Right ventricle myocardium inferior (tissue), 1 donor: ENCODE data around the gene C15orf62. TPM values are rescaled to one million over a fixed set of nuclear protein-coding genes. Genes with fewer than 3 reads are reported as not detected.

ENCODE experiments used
- ATAC-seq: fragments of 200-7000 bp; cut with Tn5 transposase; one replicate; pipeline ENCODE4 v1.9.1; 2020; ENCODE audit warnings: mild to moderate bottlenecking, moderate library complexity
- DNase-seq: peaks from one replicate; pipeline ENCODE4 v3.0.0; 2021; ENCODE audit errors: missing footprints
- intact Hi-C: fragments of 100-400 bp; cut with DNase I; formaldehyde crosslinking; loops from one replicate; pipeline ENCODE4 v1.11.0; 2022
- total RNA-seq: library from RNA; stranded (reverse); fragmentation: NEBNext Ultra II Directional; extraction: Animal tissue kit (Norgen Biotek cat#: 25700); gene quantifications from one replicate; pipeline ENCODE4 v1.2.1, GENCODE V29; 2021
- donor health status: DM: no; HTN: yes; CAD: no; lungs with severe emphysema.

Gene C15orf62
- total RNA-seq, 1 donor from 2014 or later, result 0.24 TPM

- intact Hi-C loops, result no loop called here
- DNase-seq, result no peak
- ATAC-seq, result no peak
Observed at GRCh38 chr15:40803688-40804087, 33.9 kb downstream of the C15orf62 start.

DNA sequence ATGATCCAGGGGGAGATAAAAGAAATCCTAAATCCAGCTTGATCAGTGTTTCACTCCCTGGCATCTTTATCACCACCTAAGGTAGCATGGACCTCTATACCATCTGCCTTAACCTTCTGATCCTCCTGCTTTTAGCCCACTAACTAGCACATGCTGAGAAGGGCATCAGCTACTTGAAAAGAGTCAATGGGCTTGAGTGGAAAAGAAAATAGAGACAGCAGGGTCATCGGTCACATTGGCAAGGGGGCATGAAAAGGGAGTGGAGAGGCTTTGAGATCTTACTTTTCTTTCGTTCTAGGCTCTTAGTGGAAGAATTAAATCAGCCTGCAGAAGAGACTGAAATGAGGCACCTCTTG, 36.9 kb downstream of the C15orf62 start:
- no peak for ATAC-seq
- intact Hi-C loops, result loop anchor here (1.0 kb wide), 1 partner anchor 51 kb away; the partner anchor contains the start of gene RMDN3
- no peak for DNase-seq

GRCh38 chr15:40807028-40807887, 37.5 kb downstream of the C15orf62 start, which contains the start of the genes DNAJC17 and ZFYVE19:
Gene DNAJC17 (minus strand): TSS chr15:40807473. CDS start chr15:40807446, 27 bp downstream.
Gene ZFYVE19 (plus strand): TSS chr15:40807089. CDS start chr15:40807590, 501 bp downstream.
- ATAC-seq, result peak; percentile 99
- DNase-seq, result peak; percentile 99
- intact Hi-C loops, result loop anchor here (1.0 kb wide), 1 partner anchor 52 kb away; the partner anchor contains the start of gene RMDN3

DNA sequence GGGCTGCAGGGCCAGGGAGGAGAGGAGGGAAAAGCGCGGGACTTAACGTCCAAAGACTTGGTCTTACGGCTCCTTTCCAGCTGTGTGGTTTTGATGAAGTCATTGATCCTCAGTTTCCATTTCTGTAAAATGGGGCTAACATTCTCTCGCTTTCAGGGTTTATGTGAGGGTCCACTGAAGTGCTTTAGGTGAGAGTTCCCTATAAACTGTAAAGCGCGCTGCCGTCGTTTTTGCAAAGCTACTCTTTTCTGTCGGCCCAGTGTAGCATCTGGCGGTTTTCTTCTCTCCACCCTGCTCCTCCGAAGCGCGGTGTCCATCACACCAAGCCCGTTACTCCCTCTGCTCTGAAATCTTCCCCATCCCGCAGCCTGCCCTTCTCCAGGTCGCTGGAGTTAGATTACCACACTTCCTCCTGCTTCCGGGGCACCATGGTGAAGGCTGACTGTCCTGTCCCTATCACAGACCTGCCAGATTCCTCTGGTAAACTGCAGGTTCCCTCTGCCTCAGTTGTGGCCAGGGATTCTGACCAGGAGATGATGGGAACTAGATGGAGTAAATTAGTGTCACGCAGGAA, 38.2 kb downstream of the C15orf62 start:
- ATAC-seq (no peak), DNase-seq (no peak)
- intact Hi-C loops, result loop anchor here (1.0 kb wide), 1 partner anchor 53 kb away; the partner anchor contains the start of gene RMDN3

GRCh38 chr15:40808861-40809450, 39.2 kb downstream of the C15orf62 start:
- no peak for DNase-seq
- no peak for ATAC-seq
- intact Hi-C loops, result no loop called here

GRCh38 chr15:40812721-40813425, 43.1 kb downstream of the C15orf62 start:
- no peak for ATAC-seq
- intact Hi-C loops, result no loop called here
- no peak for DNase-seq

- peak; percentile 66 for ATAC-seq
- DNase-seq, result no peak
- intact Hi-C loops, result no loop called here
Observed at GRCh38 chr15:40815042-40815698, 45.4 kb downstream of the C15orf62 start.

DNA sequence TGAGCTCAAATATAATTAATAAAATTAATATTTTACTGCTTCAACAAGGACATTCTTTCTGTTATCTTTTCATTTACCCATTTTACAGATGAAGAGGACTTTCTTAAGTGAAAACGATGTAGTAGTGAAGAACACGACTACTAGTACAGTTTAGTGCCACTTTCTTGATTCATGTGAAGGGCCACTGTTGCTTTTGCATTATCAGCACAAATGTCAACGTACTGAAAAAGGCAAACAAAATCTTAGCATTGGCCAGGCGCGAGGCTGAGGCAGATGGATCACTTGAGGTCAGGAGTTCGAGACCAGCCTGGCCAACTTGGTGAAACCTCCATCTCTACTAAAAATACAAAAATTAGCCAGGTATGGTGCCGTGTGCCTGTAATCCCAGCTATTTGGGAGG, 49.3 kb downstream of the C15orf62 start:
- ATAC-seq (no peak), DNase-seq (no peak)
- intact Hi-C loops, result no loop called here

DNA sequence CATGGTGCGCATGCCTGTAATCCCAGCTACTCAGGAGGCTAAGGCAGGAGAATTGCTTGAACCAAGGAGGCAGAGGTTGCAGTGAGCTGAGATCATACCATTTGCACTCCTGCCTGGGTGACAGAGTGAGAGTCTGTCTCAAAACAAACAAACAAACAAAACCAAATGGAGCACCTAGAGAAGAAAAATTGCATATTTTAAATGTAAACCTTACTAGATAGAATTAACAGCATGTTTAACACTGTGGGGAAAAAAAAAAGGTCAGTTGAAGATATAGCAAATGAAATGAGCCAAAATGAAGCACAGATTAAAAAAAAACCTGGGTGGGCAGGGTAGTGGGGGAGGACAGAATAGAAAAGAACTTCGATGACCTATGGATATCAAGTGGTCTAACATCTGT, 51.4 kb downstream of the C15orf62 start:
- no peak for ATAC-seq
- intact Hi-C loops, result no loop called here
- no peak for DNase-seq

Other genes with a start within 250 kb of the C15orf62 start
- 15.6 TPM for gene CCDC32, start 204.9 kb upstream of the C15orf62 start, total RNA-seq
- gene RPUSD2, start 200.7 kb upstream of the C15orf62 start, total RNA-seq, result 8.3 TPM
- 0.54 TPM for gene KNL1, start 175.7 kb upstream of the C15orf62 start, total RNA-seq
- gene RAD51, start 74.8 kb upstream of the C15orf62 start, total RNA-seq, result 2.0 TPM
- 19.1 TPM for gene RMDN3, start 14.7 kb upstream of the C15orf62 start, total RNA-seq
- gene GCHFR, start 5.9 kb upstream of the C15orf62 start, total RNA-seq, result 8.1 TPM
- gene ZFYVE19, start 37.1 kb downstream of the C15orf62 start, total RNA-seq, result 27.6 TPM
- gene DNAJC17, start 37.5 kb downstream of the C15orf62 start, total RNA-seq, result 19.7 TPM
- not detected for gene PPP1R14D, start 58.7 kb downstream of the C15orf62 start, total RNA-seq
- gene SPINT1, start 74.1 kb downstream of the C15orf62 start, total RNA-seq, result 2.0 TPM
- not detected for gene RHOV, start 104.3 kb downstream of the C15orf62 start, total RNA-seq
- 20.6 TPM for gene VPS18, start 124.5 kb downstream of the C15orf62 start, total RNA-seq
- 11.1 TPM for gene DLL4, start 159.4 kb downstream of the C15orf62 start, total RNA-seq
- 0.81 TPM for gene CHAC1, start 183.5 kb downstream of the C15orf62 start, total RNA-seq